Measurements from ENCODE around the gene UBTD2.

DNA sequence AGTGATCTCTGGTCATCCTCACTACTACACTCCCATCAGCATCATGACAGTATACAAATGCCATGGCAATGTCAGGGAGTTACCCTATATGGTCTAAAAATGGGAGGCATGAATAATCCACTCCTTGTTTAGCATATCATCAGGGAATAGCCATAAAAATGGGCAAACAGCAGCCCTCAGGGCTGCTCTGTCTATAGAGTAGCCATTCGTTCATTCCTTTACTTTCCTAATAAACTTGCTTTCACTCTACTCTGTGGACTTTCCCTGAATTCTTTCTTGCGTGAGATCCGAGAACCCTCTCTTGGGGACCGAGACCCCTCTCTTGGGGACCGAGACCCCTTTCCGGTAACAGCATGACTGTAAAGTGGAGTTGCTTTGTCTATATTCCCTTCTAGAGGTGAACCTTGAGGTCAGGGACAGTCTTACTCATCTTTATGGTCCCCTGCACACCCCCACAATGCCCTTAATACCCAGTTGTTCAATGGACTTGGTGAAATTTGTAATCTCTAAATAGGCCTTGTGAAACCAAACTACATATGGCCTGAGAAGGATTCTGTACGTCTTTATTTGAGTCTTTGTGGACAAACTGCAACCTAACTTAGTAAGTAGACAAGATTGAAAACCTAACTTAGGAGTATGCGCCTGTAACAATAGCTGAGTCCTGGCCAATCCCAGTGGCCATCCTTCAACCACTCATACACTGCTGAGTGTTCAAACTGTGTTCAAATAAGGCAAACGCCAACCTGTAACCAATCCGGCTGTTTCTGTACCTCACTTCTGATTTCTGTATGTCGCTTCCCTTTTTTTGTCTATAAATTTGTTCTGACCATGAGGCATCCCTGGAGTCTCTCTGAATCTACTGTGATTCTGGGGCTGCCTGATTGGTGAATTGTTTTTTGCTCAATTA, 32.3 kb upstream of the UBTD2 start:
- TF ChIP-seq, protein P1, sequence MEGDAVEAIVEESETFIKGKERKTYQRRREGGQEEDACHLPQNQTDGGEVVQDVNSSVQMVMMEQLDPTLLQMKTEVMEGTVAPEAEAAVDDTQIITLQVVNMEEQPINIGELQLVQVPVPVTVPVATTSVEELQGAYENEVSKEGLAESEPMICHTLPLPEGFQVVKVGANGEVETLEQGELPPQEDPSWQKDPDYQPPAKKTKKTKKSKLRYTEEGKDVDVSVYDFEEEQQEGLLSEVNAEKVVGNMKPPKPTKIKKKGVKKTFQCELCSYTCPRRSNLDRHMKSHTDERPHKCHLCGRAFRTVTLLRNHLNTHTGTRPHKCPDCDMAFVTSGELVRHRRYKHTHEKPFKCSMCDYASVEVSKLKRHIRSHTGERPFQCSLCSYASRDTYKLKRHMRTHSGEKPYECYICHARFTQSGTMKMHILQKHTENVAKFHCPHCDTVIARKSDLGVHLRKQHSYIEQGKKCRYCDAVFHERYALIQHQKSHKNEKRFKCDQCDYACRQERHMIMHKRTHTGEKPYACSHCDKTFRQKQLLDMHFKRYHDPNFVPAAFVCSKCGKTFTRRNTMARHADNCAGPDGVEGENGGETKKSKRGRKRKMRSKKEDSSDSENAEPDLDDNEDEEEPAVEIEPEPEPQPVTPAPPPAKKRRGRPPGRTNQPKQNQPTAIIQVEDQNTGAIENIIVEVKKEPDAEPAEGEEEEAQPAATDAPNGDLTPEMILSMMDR (IDR thresholded peaks at IDR 0.05), result no peak
- no peak for TF ChIP-seq POLR2A (IDR thresholded peaks at IDR 0.05)
- no peak for TF ChIP-seq EP300 (IDR thresholded peaks at IDR 0.05)

All from tibial nerve (tissue), 4 donors.